ENCODE data around the gene OR2T29. TPM values are rescaled to one million over a fixed set of nuclear protein-coding genes. Genes with fewer than 3 reads are reported as not detected.

The OR2T29 gene
- polyA plus RNA-seq, 1 donor (not counting 4 experiments of a cell fraction or from before 2014, with no cell fraction given), result not detected

DNA sequence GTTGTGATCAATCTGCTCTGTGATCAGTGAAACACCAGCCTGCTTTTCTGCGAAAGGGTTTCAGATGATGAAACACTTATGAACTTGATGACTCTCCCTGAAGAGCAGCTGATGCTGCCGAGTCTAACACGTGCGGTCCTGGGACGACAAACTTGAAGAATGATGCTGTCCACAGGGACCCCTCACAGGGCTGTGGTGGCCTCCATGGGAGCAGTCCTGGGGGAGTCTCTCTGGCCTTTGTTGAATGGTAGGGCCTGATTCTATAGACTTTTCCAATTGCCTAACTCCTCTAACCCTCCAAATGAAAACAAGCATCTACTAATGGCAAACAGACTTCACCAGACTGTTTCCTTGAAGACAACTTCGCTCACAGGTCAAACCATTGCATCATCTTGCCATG lies 35.0 kb upstream of the OR2T29 start, which contains the start of gene OR2T10:
Gene OR2T10, minus strand, starts transcription at position 112 of the 400 bp plus-strand sequence. CDS start 3,932 bp downstream, outside the sequence.
- Histone ChIP-seq H3K9ac (ENCODE audit: control insufficient read depth, extremely low read depth, insufficient read depth, low read length) (no peak within 1 kb of the TSS), H3K4me3 (ENCODE audit: control insufficient read depth in 2 of 3, extremely low read depth in 1 of 3, insufficient read depth in 2 of 3, low read depth in 1 of 3, low read length in 3 of 3) (no peak within 1 kb of the TSS), H2AFZ (ENCODE audit: control insufficient read depth, low read length) (no peak within 1 kb of the TSS), H3K4me2 (ENCODE audit: control insufficient read depth, extremely low read depth, insufficient read depth, low read depth, low read length) (no peak within 1 kb of the TSS), H3K27me3 (ENCODE audit: control insufficient read depth, extremely low read depth, insufficient read depth, low read length) (no peaks in the 10 kb centered on the region), H4K20me1 (ENCODE audit: control insufficient read depth, extremely low read depth, insufficient read depth, low read length) (no peaks in the 10 kb centered on the region), H3K27ac (ENCODE audit: control insufficient read depth, insufficient read depth, low read length) (no peak within 1 kb of the TSS), H3K4me1 (ENCODE audit: control insufficient read depth, extremely low read depth, insufficient read depth, low read length) (no peaks in the 10 kb centered on the region), H3K36me3 (ENCODE audit: control insufficient read depth in 2 of 2, extremely low read depth in 1 of 2, insufficient read depth in 2 of 2, low read length in 2 of 2) (no peaks in the 10 kb centered on the region), H3K79me2 (ENCODE audit: control insufficient read depth, insufficient read depth, low read length) (no peaks in the 10 kb centered on the region), H3K9me3 (ENCODE audit: control insufficient read depth, low read depth, low read length) (no peaks in the 10 kb centered on the region), H3K9me1 (ENCODE audit: control insufficient read depth, extremely low read depth, insufficient read depth, low read length) (no peaks in the 10 kb centered on the region)
- dilution Hi-C loops (cut with MboI; ENCODE audit: extremely low pct_ligation_motif_present, low sequenced_read_pairs), result no loop called here
- no peak for FAIRE-seq
- no peak for DNase-seq (ENCODE audit: low read depth, low spot score)
- no peak for TF ChIP-seq EZH2 (IDR thresholded peaks at IDR 0.05; ENCODE audit: low read length)
- TF ChIP-seq, protein P1, sequence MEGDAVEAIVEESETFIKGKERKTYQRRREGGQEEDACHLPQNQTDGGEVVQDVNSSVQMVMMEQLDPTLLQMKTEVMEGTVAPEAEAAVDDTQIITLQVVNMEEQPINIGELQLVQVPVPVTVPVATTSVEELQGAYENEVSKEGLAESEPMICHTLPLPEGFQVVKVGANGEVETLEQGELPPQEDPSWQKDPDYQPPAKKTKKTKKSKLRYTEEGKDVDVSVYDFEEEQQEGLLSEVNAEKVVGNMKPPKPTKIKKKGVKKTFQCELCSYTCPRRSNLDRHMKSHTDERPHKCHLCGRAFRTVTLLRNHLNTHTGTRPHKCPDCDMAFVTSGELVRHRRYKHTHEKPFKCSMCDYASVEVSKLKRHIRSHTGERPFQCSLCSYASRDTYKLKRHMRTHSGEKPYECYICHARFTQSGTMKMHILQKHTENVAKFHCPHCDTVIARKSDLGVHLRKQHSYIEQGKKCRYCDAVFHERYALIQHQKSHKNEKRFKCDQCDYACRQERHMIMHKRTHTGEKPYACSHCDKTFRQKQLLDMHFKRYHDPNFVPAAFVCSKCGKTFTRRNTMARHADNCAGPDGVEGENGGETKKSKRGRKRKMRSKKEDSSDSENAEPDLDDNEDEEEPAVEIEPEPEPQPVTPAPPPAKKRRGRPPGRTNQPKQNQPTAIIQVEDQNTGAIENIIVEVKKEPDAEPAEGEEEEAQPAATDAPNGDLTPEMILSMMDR (optimal IDR thresholded peaks at IDR 0.05 in 1 of 3, IDR thresholded peaks at IDR 0.05 in 1 of 3, conservative IDR thresholded peaks at IDR 0.05 in 1 of 3; ENCODE audit: extremely low read depth in 1 of 3, insufficient read depth in 2 of 3, low read length in 3 of 3), result no peak

- Histone ChIP-seq H3K9me1 (ENCODE audit: control insufficient read depth, extremely low read depth, insufficient read depth, low read length) (no peaks in the 10 kb centered on the region), H3K4me2 (ENCODE audit: control insufficient read depth, extremely low read depth, insufficient read depth, low read depth, low read length) (no peak overlapping the region), H3K9me3 (ENCODE audit: control insufficient read depth, low read depth, low read length) (no peaks in the 10 kb centered on the region), H3K79me2 (ENCODE audit: control insufficient read depth, insufficient read depth, low read length) (no peaks in the 10 kb centered on the region), H3K27ac (ENCODE audit: control insufficient read depth, insufficient read depth, low read length) (no peak overlapping the region), H2AFZ (ENCODE audit: control insufficient read depth, low read length) (no peak overlapping the region), H3K4me3 (ENCODE audit: control insufficient read depth in 2 of 3, extremely low read depth in 1 of 3, insufficient read depth in 2 of 3, low read depth in 1 of 3, low read length in 3 of 3) (no peak overlapping the region), H3K36me3 (ENCODE audit: control insufficient read depth in 2 of 2, extremely low read depth in 1 of 2, insufficient read depth in 2 of 2, low read length in 2 of 2) (no peaks in the 10 kb centered on the region), H3K27me3 (ENCODE audit: control insufficient read depth, extremely low read depth, insufficient read depth, low read length) (no peaks in the 10 kb centered on the region), H4K20me1 (ENCODE audit: control insufficient read depth, extremely low read depth, insufficient read depth, low read length) (no peaks in the 10 kb centered on the region), H3K9ac (ENCODE audit: control insufficient read depth, extremely low read depth, insufficient read depth, low read length) (no peak overlapping the region), H3K4me1 (ENCODE audit: control insufficient read depth, extremely low read depth, insufficient read depth, low read length) (no peaks in the 10 kb centered on the region)
- dilution Hi-C loops (cut with MboI; ENCODE audit: extremely low pct_ligation_motif_present, low sequenced_read_pairs), result no loop called here
- DNase-seq (ENCODE audit: low read depth, low spot score) (no peak), FAIRE-seq (no peak)
- TF ChIP-seq EZH2 (IDR thresholded peaks at IDR 0.05; ENCODE audit: low read length), result no peak
- TF ChIP-seq, protein P1 (optimal IDR thresholded peaks at IDR 0.05 in 1 of 3, IDR thresholded peaks at IDR 0.05 in 1 of 3, conservative IDR thresholded peaks at IDR 0.05 in 1 of 3; ENCODE audit: extremely low read depth in 1 of 3, insufficient read depth in 2 of 3, low read length in 3 of 3), result no peak
These were observed 34.0 kb upstream of the OR2T29 start for GRCh38 chr1:248596615-248597014.
